Glomerular endothelial cell (primary cell): ENCODE data around the gene TSPAN4. TPM values are rescaled to one million over a fixed set of nuclear protein-coding genes. Genes with fewer than 3 reads are reported as not detected.

Experiments used
- DNase-seq: peaks from one replicate; pipeline ENCODE4 v3.0.0-alpha.2; 2011; ENCODE audit warnings: low read depth, low spot score; ENCODE audit errors: extremely low read depth
- total RNA-seq: library from RNA; depleted of rRNA; stranded (reverse); fragments of >200 nt; gene quantifications from 2 replicates; pipeline ENCODE4 v1.2.3, GENCODE V29; 2015

Gene TSPAN4
- total RNA-seq, 1 donor from 2014 or later, result 134 TPM

- DNase-seq, result no peak
Observed at GRCh38 chr11:821512-822371, 20.9 kb upstream of the TSPAN4 start.

DNA sequence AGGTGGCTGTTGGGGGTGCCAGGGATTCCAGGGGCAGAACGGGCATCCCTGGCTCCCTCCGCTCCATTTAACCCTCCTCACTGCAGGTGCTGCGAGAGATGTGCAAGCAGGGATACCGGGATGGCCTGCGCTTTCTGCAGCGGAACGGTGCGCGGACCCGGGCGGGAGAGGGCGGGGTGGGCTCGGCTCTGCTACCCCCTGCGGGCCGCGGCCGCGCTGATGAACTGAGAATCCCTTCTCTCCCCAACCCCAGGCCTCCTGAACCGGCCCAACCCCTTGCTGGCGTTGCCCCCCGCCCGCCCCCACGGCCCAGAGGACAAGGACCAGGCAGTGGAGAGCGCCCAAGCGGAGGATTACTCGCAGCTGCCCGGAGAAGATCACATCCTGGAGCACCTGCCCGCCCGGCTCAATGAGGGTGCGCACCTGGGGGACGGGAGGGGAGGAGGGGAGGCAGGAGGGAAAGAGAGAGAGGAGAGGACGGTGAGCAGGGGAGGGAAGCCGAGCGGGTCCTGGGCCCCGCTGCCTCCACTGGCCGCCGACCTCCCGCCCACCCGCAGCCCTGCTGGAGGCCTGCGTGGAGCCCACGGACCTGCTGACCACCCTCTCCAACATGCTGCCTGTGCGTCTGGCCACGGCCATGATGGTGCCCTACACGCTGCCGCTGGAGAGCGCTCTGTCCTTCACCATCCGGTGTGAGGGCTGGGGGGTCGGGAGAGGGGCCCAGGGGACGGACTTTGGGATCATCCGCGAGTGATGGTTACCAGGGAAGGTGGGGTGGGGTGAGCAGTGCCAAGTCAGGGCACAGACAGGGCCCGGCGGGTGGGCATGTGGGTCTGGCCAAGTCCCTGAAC lies 19.0 kb upstream of the TSPAN4 start:
- DNase-seq, result no peak

GRCh38 chr11:824292-824880 lies 18.3 kb upstream of the TSPAN4 start:
- no peak for DNase-seq

GRCh38 chr11:824942-825341 lies 17.7 kb upstream of the TSPAN4 start:
- DNase-seq, result no peak

DNA sequence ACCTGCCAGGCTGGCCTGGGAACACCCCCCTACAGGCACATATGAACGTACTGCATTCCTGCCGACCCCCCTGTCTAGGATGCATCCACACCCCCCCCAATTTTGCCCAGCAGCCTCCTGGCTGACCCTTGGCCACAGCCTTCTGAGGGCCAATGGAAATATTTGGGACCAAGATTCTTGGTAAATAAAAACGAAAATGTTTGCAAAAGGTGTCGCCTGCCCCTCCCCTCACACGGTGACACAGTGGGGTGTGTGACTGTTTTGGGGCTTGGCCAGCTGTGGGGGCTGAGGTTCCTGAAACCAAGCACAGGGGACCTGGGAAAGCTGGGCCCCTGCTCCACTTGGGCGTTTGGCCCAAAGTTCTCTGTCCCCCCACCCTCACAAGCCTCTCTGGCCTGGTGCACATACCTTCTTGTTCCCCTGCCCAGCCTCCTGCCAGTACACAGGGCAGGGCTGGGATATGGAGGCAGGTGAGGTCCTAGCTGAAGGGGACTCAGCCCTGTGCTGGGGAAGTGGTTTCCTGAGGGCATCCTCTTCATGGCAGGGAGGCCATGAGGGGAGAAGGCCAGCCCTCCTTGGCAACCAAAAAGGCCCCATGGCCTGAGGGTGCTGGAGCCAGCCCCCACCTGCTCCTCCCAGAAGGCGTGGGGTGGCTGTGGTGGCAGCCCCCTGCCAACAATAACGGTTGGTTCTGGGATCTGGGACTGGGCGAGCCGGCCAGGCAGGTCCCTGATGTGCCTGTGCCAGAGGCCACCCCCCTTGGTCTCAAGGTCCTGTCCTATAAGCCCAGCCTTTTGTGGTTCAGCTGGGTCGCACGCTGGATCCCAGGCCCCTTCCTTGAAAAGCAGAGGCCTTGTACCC lies 17.1 kb upstream of the TSPAN4 start:
- DNase-seq, result no peak

DNA sequence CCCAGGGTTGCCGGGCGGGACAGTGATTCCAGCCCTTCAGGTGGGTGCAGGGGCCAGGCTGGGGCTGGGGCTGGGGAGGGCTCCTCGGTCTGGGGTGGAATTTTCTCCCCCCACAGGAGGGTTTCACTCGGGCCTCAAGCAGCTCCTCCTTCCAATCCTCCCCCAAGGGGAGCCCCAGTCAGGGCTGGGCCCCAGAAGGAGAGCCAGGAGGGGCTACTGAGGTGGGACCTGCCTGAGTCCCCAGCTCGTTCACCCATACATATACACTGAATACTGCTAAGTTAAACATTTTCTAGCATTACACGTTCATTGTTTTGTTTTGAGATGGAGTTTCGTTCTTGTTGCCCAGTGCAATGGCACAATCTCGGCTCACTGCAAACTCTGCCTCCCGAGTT lies 16.4 kb upstream of the TSPAN4 start:
- DNase-seq, result no peak

- no peak for DNase-seq
Observed at GRCh38 chr11:826836-827145, 15.9 kb upstream of the TSPAN4 start.

GRCh38 chr11:827146-827896 lies 15.3 kb upstream of the TSPAN4 start:
- no peak for DNase-seq

- DNase-seq, result no peak
Observed at GRCh38 chr11:827897-828192, 14.8 kb upstream of the TSPAN4 start, which contains the start of gene CRACR2B. Gene CRACR2B, plus strand, starts transcription at chr11:827919. Its CDS starts 689 bp downstream, at chr11:828608.

- DNase-seq, result no peak
Observed at GRCh38 chr11:828506-829175, 14.0 kb upstream of the TSPAN4 start.

DNA sequence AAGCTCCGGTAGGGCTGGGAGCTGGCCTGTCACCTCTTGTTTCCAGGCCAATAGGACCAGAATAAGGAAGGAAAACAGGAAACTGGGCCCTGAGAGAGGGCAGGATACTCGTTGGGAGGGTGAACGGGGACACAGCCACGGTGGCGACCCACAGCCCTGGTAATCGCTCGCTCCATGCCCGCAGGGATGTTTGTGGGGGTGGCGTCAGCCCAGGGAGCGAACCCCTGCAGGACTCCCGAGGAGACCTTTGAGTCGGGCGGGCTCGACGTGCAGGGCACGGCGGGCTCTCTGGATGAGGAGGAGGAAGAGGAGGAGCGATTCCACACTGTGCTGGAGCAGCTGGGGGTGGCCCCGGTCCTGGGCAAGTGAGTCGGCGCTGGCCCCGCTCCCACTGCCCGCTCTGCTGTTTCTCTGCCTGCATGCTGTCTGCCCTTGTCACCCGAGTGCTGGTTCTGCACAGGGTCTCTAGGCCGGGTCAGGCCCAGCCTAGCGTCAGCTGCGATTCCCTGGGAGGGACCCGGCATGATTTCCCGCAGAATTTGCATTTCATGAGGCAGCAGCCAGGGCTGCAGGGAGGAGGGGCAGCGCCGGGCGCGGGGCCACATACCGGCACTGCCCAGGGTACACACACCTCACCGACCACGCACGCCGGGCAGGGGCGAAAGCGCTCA lies 13.3 kb upstream of the TSPAN4 start:
- no peak for DNase-seq

DNA sequence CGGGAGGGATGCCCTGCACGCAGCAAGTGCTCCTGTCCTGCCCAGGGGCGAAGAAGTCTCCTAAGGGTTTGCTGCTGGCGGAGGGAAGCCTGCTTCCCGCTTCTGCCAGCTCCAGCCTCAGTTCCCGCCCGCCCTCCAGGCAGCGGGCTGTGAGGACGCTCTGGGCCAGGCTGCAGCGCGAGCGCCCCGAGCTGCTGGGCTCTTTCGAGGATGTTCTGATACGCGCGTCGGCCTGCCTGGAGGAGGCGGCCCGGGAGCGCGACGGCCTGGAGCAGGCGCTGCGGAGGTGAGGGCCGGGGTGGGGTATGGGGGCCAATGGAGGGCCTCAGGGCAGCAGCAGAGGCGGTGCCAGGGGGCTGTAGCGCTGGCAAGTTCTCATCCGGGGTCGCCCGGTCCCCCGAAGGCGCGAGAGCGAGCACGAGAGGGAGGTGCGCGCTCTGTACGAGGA lies 12.8 kb upstream of the TSPAN4 start:
- no peak for DNase-seq

DNA sequence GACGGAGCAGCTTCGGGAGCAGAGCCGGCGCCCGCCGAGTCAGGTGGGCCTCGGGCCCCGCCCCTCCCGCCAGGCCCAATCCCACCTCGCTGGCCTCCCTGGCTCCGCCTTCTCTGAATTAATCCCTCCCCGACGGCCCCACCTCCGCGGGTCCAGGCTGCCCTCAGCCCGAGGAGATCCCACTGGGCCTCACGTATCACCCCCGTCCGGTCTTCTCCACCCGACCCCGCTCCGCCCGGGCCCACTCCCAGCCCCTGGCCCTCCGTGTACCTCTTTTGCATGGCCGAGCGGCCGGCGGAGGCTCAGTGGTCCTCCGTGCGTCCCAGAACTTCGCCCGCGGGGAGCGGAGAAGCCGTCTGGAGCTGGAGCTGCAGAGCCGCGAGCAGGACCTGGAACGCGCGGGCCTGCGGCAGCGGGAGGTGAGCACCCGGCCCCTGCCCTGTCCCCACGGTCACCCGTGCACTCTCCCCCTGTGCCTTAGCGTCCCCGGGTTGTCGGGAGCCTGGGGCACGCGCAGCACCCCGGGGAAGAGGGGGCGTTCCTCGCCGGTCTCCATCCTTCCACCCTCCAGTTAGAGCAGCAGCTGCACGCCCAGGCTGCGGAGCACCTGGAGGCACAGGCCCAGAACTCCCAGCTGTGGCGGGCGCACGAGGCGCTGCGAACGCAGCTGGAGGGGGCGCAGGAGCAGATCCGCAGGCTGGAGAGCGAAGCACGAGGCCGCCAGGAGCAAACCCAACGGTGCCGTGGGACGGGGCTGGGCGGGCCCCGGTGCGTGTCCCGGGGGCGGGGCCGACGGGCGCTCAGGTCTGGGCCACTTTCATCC lies 12.1 kb upstream of the TSPAN4 start:
- DNase-seq, result no peak

GRCh38 chr11:831118-831864 lies 11.4 kb upstream of the TSPAN4 start:
- DNase-seq, result no peak

GRCh38 chr11:831961-832528 lies 10.6 kb upstream of the TSPAN4 start:
- no peak for DNase-seq

DNA sequence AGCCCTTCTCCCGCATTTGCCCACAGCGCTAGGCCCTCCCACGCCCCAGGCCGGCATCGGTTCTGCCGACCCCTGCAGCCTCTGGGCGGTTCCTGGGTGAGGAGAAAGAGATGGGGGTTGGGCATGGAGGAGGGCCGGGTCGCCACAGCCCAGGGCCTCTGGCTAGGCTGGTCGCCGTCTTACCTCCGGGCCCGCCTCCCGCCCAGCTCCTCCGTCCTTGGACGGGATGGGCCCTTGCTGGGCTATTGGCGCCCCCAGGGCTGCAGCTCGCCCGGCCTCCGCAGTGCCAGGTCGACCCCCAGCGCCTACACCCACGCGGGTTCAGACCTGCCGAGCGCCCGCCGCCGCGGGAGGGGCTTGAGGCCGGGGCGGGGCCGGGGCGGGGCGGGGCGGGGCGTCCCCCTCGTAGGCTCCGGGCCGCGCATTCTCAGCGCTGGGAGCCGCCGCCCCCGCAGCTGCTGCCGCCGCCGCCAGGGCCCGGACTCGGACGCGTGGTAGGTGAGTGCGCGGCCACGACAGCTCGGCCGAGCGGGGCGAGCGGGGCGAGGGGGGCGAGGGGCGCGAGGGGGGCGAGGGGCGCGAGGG lies 10.0 kb upstream of the TSPAN4 start, which contains the start of gene CD151:
Gene CD151, plus strand, starts transcription at position 424 of the 585 bp plus-strand sequence. CDS start 3,118 bp downstream, outside the sequence.
- DNase-seq, result no peak
